Neuron (in vitro differentiated cells): ENCODE measurements around the gene ANO9.
"Not testable (repeated sequence)": the region's sequence is repeated elsewhere in the genome, so short reads cannot be mapped to it uniquely, and the experiment has no call there.

Experiments
- H2AFZ ChIP-seq: one replicate; pipeline ENCODE4 v1.6.1; 2013; ENCODE audit warnings: low read depth, mild to moderate bottlenecking, inconsistent platforms, low read length, moderate library complexity
- H3K27me3 ChIP-seq: one replicate; pipeline ENCODE4 v1.6.1; 2013; ENCODE audit warnings: low read length; ENCODE audit not compliant: insufficient read depth
- H3K36me3 ChIP-seq: one replicate; pipeline ENCODE4 v1.6.1; 2013; ENCODE audit warnings: low read length; ENCODE audit not compliant: insufficient read depth
- H3K4me1 ChIP-seq: one replicate; pipeline ENCODE4 v1.6.1; 2013; ENCODE audit warnings: low read length; ENCODE audit not compliant: insufficient read depth
- H3K4me3 ChIP-seq: 2 replicates; pipeline ENCODE4 v1.5.1; 2013; ENCODE audit warnings: mild to moderate bottlenecking, low read length, moderate library complexity
- H3K9me3 ChIP-seq: one replicate; pipeline ENCODE4 v1.6.1; 2013; ENCODE audit warnings: low read length

The ANO9 gene

DNA sequence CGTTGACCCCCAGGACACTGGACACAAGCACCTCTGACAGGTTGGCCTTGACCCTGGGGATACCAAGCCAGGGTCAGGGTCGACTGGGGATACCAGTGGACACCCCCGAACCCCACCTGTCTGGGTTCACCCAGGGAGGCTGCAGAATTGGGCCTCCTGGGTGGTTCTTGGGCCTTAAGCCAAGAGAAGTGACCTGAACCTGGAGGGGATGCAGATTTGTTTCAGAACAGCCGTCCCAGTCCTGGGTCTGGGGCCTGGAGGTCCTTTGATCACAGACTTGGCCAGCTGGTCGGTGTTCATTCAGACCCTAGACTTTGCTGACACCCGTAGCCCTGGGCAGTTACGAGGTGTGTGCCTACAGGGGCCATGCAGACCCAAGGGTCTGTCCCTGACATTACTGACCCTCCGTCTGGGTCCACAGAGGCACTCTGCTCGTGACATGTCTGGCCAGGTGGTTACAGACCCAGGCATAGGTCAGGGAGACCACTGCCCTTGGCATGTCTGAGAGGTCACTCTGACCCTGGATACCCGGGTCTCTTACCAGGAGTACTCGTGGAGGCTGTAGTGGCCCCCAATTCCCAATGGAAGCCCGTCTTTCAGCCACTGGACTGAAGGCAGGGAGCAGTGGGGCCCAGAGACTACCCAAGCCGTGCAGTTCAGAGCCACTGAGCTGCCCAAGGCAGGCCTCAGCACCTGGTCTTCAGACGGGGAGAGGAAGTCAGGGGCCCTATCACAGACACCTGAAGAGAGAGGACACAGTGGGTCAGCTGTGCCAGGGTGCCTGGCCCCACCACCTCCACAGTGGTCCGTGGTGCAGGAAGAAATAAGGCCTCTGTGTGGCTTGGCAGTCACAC lies 33.4 kb downstream of the ANO9 start:
- Histone ChIP-seq H3K4me3 (no peak overlapping the region), H3K4me1 (no peaks in the 10 kb centered on the region), H3K9me3 (peaks cover 10% of the 10 kb centered on the region), H3K27me3 (peaks cover 25% of the 10 kb centered on the region), H3K36me3 (no peaks in the 10 kb centered on the region), H2AFZ (no peak overlapping the region)

DNA sequence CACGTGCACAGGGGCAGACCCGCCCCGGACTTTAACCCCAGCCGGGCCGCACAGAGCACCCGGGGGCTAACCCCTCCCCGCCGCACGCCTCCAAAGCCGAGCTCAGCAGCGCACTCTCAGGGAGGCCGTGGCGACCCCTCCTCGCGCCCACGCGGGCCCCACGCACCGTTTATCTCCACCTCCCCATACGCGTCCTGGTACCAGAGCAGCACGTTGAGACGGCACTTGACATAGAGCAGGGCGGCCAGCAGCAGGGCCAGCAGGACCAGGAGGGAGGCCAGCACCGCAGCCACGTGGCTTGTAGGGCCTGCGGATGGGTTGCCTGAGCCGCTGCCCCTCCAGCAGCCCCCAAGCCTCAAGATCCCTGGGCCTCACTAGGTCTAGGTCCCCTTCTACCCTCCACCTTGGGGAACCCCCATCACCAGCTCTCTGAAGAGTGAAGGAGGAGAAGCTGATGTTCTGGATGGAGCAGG lies 34.1 kb downstream of the ANO9 start:
- Histone ChIP-seq H3K27me3 (peaks cover 19% of the 10 kb centered on the region), H3K36me3 (no peaks in the 10 kb centered on the region), H3K9me3 (peaks cover 10% of the 10 kb centered on the region), H3K4me1 (no peaks in the 10 kb centered on the region), H3K4me3 (no peak overlapping the region), H2AFZ (no peak overlapping the region)

DNA sequence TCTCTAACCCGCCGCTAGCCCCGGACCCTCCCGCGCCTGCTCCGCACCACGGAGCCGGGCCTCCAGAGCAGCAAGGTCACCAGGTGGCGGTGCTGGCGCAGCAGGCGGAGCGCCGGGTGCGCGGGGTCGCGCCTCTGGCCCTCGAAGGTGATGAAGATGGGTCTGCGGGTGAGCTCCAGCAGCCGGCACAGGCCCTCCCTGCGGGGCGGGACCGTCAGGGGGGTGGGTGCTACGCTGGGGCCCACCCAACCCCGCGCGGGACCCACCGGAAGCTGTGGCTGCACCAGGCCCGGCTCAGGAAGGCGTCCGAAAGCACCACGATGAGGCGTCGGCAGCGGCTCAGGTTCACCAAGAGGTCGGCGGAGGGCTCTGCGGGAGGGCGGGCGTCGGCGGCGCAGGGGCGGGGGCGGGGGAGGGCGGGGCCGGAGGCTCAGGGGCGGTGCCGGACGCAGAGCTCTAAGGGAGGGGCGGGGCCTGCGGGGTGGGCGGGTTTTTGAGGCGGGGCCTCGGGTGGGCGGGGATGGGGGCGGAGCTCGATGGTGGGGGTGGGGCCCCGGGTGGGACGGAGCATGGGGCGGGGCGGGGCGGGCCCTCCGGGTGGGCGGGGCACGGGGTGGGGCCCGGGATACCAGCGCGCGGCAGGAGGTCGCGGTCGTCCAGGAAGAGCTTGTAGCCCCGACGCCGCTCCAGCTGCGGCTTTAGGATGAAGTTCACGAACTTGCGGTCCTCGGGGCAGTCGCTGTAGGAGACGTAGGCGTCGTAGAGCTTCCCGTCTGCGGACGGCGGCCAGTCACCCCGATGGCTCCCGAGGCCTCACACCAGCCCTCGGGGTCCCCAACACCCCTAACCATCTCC lies 34.8 kb downstream of the ANO9 start:
- Histone ChIP-seq H3K9me3 (peaks cover 10% of the 10 kb centered on the region), H2AFZ (no peak overlapping the region), H3K27me3 (peaks cover 19% of the 10 kb centered on the region), H3K4me3 (no peak overlapping the region), H3K4me1 (no peaks in the 10 kb centered on the region), H3K36me3 (no peaks in the 10 kb centered on the region)

DNA sequence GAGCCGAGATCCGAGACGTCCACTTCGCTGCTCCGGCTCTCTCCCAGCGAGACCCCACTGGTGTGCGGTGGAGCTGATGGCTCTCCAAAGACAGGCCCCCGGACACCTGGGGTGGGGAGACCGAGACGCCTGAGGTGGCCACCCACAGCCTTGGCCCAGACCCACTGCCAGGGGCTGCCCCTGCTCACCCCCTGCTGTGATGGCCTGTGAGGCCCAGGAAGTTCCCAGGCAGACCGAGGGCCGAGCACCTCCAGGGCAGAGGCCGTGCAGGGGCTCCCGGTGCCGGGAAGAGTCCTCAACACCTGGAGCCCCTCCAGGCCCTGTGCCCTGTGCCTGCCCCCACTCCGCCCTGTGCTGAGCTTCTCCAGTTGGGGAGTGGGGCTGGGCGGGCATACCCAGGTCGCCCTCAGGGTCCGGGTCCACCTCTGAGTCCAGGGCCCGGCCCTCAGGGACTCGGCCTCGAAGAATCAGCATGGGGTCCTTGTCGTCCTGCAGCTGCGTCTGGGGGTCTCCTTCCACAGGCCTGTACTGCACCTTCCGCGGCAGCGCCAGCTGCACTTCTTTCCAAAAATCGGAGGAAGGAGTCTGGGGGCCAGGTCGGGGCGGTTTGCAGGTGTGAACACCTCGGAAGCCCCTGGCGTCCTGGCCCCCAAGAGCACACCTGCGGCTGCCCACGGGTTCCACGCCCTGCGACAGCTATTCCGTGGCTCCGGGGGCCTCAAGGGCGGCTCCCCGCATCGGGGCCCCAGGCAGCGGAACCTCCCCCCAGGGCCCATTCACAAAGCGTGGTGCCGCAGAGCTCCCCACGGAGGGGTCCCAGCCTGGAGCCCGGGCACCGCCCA lies 35.6 kb downstream of the ANO9 start:
- H2AFZ ChIP-seq, result no peak overlapping the region
- peaks cover 19% of the 10 kb centered on the region for H3K27me3 ChIP-seq
- H3K9me3 ChIP-seq, result peaks cover 10% of the 10 kb centered on the region
- no peak overlapping the region for H3K4me3 ChIP-seq
- no peaks in the 10 kb centered on the region for H3K4me1 ChIP-seq
- no peaks in the 10 kb centered on the region for H3K36me3 ChIP-seq

DNA sequence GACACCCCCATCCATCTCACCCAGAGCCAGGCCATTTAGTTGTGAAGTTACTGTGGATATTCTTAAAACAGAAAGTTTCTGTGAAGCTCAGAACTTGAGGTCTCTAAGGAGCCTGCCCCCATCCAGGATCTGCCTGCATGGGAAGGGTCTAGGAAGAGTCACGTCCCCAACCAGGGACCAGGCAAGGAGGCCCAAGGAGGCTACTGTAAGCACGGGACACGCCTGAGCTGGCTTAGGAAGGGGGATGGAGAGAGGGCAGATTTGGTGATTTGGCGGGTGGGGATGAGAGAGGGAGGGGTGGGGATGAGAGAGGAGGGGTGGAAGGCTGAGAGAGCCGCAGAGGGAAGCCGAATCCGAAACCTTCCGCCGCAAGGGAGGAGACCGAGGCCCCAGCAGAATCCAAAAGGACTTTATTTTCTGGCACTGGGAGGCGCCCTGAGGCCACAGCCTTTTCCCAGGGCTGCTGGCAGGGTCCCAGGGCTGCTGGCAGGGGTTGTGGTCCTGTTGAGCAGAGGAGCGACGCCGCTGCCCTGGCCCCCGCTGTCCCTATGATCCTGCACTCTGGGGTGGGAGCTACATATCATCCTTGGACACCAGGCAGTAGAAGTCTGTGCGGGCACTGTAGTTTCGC lies 36.4 kb downstream of the ANO9 start:
- no peak overlapping the region for H3K4me3 ChIP-seq
- H3K27me3 ChIP-seq, result peaks cover 19% of the 10 kb centered on the region
- H2AFZ ChIP-seq, result no peak overlapping the region
- H3K4me1 ChIP-seq, result no peaks in the 10 kb centered on the region
- H3K36me3 ChIP-seq, result no peaks in the 10 kb centered on the region
- peaks cover 10% of the 10 kb centered on the region for H3K9me3 ChIP-seq

DNA sequence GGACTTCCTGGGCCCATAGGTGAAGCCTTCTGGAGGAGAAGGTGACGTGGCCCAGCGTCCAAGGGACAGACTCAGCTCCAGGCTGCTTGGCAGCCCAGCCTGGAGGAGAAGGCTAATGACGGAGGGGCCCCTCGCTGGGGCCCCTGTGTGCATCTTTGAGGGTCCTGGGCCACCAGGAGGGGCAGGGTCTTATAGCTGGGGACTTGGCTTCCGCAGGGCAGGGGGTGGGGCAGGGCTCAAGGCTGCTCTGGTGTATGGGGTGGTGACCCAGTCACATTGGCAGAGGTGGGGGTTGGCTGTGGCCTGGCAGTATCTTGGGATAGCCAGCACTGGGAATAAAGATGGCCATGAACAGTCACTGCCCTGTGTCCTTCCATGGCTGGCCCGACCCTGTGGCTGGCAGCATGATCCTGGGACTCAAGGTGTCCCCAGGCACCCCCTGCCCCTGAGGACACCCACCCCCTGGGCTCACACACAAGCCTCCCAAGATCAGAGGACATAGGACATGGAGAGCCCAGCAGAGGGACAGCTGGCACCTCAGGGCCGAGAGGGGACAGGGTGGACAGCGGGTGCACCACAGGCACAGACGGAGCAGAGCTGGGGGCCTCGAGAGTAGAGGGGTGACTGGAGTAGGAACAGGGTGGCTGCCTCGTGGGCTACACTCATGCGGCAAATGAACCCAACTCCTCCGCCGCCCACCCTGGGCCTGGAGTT lies 37.1 kb downstream of the ANO9 start:
- Histone ChIP-seq H2AFZ (no peak overlapping the region), H3K4me1 (no peaks in the 10 kb centered on the region), H3K36me3 (no peaks in the 10 kb centered on the region), H3K9me3 (peaks cover 13% of the 10 kb centered on the region), H3K4me3 (no peak overlapping the region), H3K27me3 (peaks cover 13% of the 10 kb centered on the region)

DNA sequence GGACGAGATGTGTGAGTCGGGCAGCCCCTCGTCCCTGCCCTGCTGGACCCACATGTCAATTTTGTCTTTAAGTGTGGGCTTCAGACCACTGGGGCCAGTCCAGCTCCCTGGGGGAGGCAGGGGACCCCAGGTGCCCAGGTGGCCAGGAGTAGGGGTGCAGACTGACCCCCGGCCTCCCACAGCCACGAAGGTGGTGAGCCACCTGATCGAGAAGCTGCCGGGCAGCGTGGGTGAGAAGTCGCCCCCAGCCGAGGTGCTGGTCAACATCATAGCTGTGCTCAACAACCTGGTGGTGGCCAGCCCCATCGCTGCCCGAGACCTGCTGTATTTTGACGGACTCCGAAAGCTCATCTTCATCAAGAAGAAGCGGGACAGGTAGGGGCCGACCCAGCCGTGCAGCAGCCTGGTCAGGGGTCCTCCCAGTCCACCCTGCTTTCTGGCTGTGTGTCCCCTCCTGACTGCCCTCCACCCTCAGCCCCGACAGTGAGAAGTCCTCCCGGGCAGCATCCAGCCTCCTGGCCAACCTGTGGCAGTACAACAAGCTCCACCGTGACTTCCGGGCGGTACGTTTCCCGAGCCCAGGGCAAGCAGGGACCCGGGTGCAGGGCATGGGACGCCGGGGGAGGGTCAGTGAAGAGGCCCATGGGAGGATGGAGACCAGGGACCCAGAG lies 37.9 kb downstream of the ANO9 start:
- H3K4me3 ChIP-seq, result no peak overlapping the region
- H3K36me3 ChIP-seq, result no peaks in the 10 kb centered on the region
- no peaks in the 10 kb centered on the region for H3K4me1 ChIP-seq
- H3K27me3 ChIP-seq, result peaks cover 12% of the 10 kb centered on the region
- H3K9me3 ChIP-seq, result peaks cover 16% of the 10 kb centered on the region
- H2AFZ ChIP-seq, result no peak overlapping the region

DNA sequence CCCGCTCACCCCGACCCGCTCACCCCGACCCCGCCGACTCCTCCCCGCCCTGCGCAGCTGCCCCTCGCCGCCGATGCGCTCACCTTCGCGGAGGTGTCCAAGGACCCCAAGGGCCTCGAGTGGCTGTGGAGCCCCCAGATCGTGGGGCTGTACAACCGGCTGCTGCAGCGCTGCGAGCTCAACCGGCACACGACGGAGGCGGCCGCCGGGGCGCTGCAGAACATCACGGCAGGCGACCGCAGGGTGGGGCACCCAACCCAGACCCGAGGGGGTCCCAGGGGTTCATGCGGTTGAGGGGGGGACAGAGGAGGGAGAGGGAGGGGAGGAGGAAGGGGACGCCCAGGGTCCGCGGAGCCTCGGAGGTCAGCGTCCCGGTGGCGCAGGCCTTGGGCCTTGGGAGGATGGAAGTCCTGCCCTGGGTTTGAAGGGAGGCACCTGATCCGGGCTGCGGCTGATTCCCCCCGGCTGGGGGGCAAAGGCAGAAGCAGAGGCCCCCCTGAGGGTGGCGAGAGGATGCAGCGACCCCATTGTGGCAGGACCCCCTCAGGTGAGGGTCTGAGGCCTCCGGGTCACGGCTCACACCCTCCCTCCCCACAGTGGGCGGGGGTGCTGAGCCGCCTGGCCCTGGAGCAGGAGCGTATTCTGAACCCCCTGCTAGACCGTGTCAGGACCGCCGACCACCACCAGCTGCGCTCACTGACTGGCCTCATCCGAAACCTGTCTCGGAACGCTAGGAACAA lies 38.6 kb downstream of the ANO9 start:
- H2AFZ ChIP-seq, result no peak overlapping the region
- H3K36me3 ChIP-seq, result no peaks in the 10 kb centered on the region
- no peak overlapping the region for H3K4me3 ChIP-seq
- H3K4me1 ChIP-seq, result no peaks in the 10 kb centered on the region
- H3K27me3 ChIP-seq, result peaks cover 9% of the 10 kb centered on the region
- peaks cover 17% of the 10 kb centered on the region for H3K9me3 ChIP-seq

DNA sequence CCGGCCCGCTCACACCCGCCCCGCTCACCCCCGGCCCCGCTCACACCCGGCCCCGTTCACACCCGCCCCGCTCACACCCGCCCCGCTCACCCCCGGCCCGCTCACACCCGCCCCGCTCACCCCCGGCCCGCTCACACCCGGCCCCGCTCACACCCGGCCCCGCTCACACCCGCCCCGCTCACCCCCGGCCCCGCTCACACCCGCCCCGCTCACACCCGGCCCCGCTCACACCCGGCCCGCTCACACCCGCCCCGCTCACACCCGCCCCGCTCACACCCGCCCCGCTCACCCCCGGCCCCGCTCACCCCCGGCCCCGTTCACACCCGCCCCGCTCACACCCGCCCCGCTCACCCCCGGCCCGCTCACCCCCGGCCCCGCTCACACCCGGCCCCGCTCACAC lies 40.6 kb downstream of the ANO9 start:
- not testable (repeated sequence) for H3K4me3 ChIP-seq, H3K4me1 ChIP-seq, H2AFZ ChIP-seq, H3K27me3 ChIP-seq, H3K36me3 ChIP-seq
- peaks cover 11% of the 10 kb centered on the region for H3K9me3 ChIP-seq

DNA sequence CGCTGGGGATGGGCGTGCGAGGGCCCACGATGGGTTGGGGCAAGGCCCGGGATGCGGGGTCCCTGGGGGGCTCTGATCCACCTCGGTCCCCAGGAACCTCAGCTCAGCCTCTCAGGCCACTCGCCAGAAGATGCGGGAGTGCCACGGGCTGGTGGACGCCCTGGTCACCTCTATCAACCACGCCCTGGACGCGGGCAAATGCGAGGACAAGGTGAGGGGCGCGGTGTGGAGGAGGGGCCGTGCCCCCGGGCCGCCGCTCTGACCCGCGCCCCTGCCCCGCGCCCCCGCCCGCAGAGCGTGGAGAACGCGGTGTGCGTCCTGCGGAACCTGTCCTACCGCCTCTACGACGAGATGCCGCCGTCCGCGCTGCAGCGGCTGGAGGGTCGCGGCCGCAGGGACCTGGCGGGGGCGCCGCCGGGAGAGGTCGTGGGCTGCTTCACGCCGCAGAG lies 41.5 kb downstream of the ANO9 start:
- H2AFZ ChIP-seq, result no peak overlapping the region
- H3K9me3 ChIP-seq, result peaks cover 11% of the 10 kb centered on the region
- no peaks in the 10 kb centered on the region for H3K36me3 ChIP-seq
- no peaks in the 10 kb centered on the region for H3K4me1 ChIP-seq
- H3K4me3 ChIP-seq, result no peak overlapping the region
- no peaks in the 10 kb centered on the region for H3K27me3 ChIP-seq

DNA sequence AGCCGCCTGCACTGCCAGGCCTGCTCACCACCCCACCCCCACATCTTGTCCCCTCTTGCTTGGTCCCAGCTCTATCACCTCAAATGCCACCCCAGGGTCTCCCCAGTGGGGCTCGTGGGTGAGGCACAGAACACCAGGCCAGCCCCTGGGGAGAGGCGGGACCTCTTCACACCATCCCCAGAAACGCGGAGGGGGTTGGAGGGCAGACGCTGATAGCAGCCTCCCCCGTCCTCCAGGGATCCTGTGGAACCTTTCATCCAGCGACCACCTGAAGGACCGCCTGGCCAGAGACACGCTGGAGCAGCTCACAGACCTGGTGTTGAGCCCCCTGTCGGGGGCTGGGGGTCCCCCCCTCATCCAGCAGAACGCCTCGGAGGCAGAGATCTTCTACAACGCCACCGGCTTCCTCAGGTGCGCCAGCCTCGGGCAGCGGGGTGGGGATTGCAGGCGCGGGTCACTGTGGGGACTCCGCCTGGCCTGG lies 42.0 kb downstream of the ANO9 start:
- H3K36me3 ChIP-seq, result no peaks in the 10 kb centered on the region

More for the DNA sequence above, 42.0 kb downstream of the ANO9 start:
- H3K4me3 ChIP-seq, result no peak overlapping the region
- no peaks in the 10 kb centered on the region for H3K27me3 ChIP-seq
- H2AFZ ChIP-seq, result no peak overlapping the region
- peaks cover 11% of the 10 kb centered on the region for H3K9me3 ChIP-seq
- H3K4me1 ChIP-seq, result no peaks in the 10 kb centered on the region
